Mesendoderm (in vitro differentiated cells): ENCODE measurements around the gene CACTIN.

Experiments used
- DNase-seq: peaks from one replicate; pipeline ENCODE4 v3.0.0; 2013
- H2AK5ac ChIP-seq: 2 replicates; pipeline ENCODE4 v1.6.1; 2013; ENCODE audit warnings: low read length, inconsistent platforms
- H2BK120ac ChIP-seq: 2 replicates; pipeline ENCODE4 v1.6.1; 2013; ENCODE audit warnings: low read depth, mild to moderate bottlenecking, low read length, moderate library complexity, mixed read lengths
- H2BK15ac ChIP-seq: replicated peaks from 2 replicates; pipeline ENCODE4 v1.6.1; 2013; ENCODE audit warnings: low read depth, mild to moderate bottlenecking, moderate library complexity
- H2BK5ac ChIP-seq: 2 replicates; pipeline ENCODE4 v1.6.1; 2013; ENCODE audit warnings: low read length, inconsistent platforms
- H3K18ac ChIP-seq: 2 replicates; pipeline ENCODE4 v1.6.1; 2013; ENCODE audit warnings: mild to moderate bottlenecking, low read length, mixed read lengths
- H3K23ac ChIP-seq: one replicate; pipeline ENCODE4 v1.6.1; 2013; ENCODE audit warnings: low read length
- H3K27ac ChIP-seq: 2 replicates; pipeline ENCODE4 v1.5.1; 2013; ENCODE audit warnings: low read depth, mild to moderate bottlenecking, inconsistent platforms, low read length, moderate library complexity
- H3K27me3 ChIP-seq: 2 replicates; pipeline ENCODE4 v1.6.1; 2013; ENCODE audit warnings: low read length, control low read depth, mild to moderate bottlenecking, inconsistent platforms; ENCODE audit not compliant: insufficient read depth, poor library complexity
- H3K36me3 ChIP-seq: 2 replicates; pipeline ENCODE4 v1.6.1; 2013; ENCODE audit warnings: low read length, inconsistent platforms; ENCODE audit not compliant: control insufficient read depth, insufficient read depth
- H3K4ac ChIP-seq: one replicate; pipeline ENCODE4 v1.6.1; 2013; ENCODE audit warnings: low read depth, mild to moderate bottlenecking, low read length, moderate library complexity
- H3K4me1 ChIP-seq: 2 replicates; pipeline ENCODE4 v1.6.1; 2013; ENCODE audit warnings: low read depth, low read length, inconsistent platforms; ENCODE audit not compliant: control insufficient read depth
- H3K4me2 ChIP-seq: 2 replicates; pipeline ENCODE4 v1.6.1; 2013; ENCODE audit warnings: low read length
- H3K4me3 ChIP-seq: 2 replicates; pipeline ENCODE4 v1.5.1; 2013; ENCODE audit warnings: mild to moderate bottlenecking, low read length
- H3K56ac ChIP-seq: one replicate; pipeline ENCODE4 v1.6.1; 2013; ENCODE audit warnings: low read length
- H3K79me1 ChIP-seq: 2 replicates; pipeline ENCODE4 v1.6.1; 2013; ENCODE audit warnings: low read length, inconsistent platforms
- H3K79me2 ChIP-seq: 2 replicates; pipeline ENCODE4 v1.6.1; 2013; ENCODE audit warnings: mild to moderate bottlenecking, low read length; ENCODE audit not compliant: control insufficient read depth, insufficient read depth
- H3K9ac ChIP-seq: 2 replicates; pipeline ENCODE4 v1.6.1; 2013; ENCODE audit warnings: low read length, inconsistent platforms
- H4K5ac ChIP-seq: one replicate; pipeline ENCODE4 v1.6.1; 2013; ENCODE audit warnings: low read length
- H4K8ac ChIP-seq: one replicate; pipeline ENCODE4 v1.6.1; 2013; ENCODE audit warnings: low read depth, mild to moderate bottlenecking, control low read depth, low read length, moderate library complexity
- WGBS: extraction: QIAGEN DNeasy Blood & Tissue Kit; methylation state at CpG from one replicate; pipeline ENCODE4 v1.1.7; 2013; ENCODE audit warnings: low lambda C conversion rate, missing lambda C conversion rate; ENCODE audit not compliant: insufficient coverage; ENCODE audit errors: extremely low coverage; 5-methylcytosine and 5-hydroxymethylcytosine counted together

Gene CACTIN

DNA sequence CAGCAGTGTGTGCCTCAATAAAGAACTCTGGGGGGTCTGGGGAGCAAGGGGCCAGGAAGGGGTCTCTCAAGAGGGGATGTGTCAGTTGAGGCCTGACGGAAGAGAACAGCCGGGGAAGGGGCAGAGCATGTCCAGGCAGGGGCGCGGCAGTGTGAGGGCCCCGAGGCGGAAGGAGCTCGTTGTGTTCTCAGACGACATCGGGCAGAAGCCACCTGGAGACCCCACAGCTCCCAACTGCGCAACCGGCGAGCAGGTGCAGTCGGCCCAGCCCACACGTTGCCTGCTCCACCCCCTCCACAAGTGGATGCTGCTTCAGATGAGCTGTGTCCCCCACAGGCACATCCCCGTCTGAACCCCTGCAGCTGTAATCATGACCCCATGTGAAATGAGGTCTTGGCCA lies 4.9 kb downstream of the CACTIN start:
- H3K27me3 ChIP-seq, result no peaks in the 10 kb centered on the region
- H3K4me3 ChIP-seq, result no peak overlapping the region
- H3K4me2 ChIP-seq, result no peak overlapping the region
- no peak overlapping the region for H2BK120ac ChIP-seq
- H2BK15ac ChIP-seq, result no peak overlapping the region
- peaks cover 2% of the 10 kb centered on the region for H3K4me1 ChIP-seq
- peaks cover 22% of the 10 kb centered on the region for H3K79me2 ChIP-seq
- H2AK5ac ChIP-seq, result no peak overlapping the region
- peaks cover 11% of the 10 kb centered on the region for H3K79me1 ChIP-seq
- H3K18ac ChIP-seq, result no peak overlapping the region
- no peak overlapping the region for H3K9ac ChIP-seq
- no peak overlapping the region for H3K56ac ChIP-seq
- H4K8ac ChIP-seq, result no peak overlapping the region
- no peak overlapping the region for H4K5ac ChIP-seq
- no peak overlapping the region for H3K27ac ChIP-seq
- no peaks in the 10 kb centered on the region for H3K36me3 ChIP-seq
- WGBS, result no CpG with 5 or more reads among the region's 15 CpGs
- H3K23ac ChIP-seq, result no peak overlapping the region
- no peak for DNase-seq
- no peak overlapping the region for H3K4ac ChIP-seq
- H2BK5ac ChIP-seq, result no peak overlapping the region

- no peak overlapping the region for H2BK15ac ChIP-seq
- no peak overlapping the region for H3K23ac ChIP-seq
- H3K4me1 ChIP-seq, result peaks cover 2% of the 10 kb centered on the region
- no peak overlapping the region for H3K4me3 ChIP-seq
- H3K4me2 ChIP-seq, result no peak overlapping the region
- H4K5ac ChIP-seq, result no peak overlapping the region
- WGBS, result no CpG with 5 or more reads among the region's 24 CpGs
- no peak overlapping the region for H3K27ac ChIP-seq
- no peak overlapping the region for H2AK5ac ChIP-seq
- no peak overlapping the region for H3K18ac ChIP-seq
- no peak for DNase-seq
- H2BK5ac ChIP-seq, result no peak overlapping the region
- H3K9ac ChIP-seq, result no peak overlapping the region
- H3K79me1 ChIP-seq, result peaks cover 9% of the 10 kb centered on the region
- no peaks in the 10 kb centered on the region for H3K36me3 ChIP-seq
- no peak overlapping the region for H3K56ac ChIP-seq
- H3K27me3 ChIP-seq, result no peaks in the 10 kb centered on the region
- no peak overlapping the region for H4K8ac ChIP-seq
- H3K4ac ChIP-seq, result no peak overlapping the region
- H2BK120ac ChIP-seq, result no peak overlapping the region
- peaks cover 17% of the 10 kb centered on the region for H3K79me2 ChIP-seq
Measured at GRCh38 chr19:3620817-3621547, 5.6 kb downstream of the CACTIN start.

- Histone ChIP-seq H3K56ac (no peak overlapping the region), H3K23ac (no peak overlapping the region), H2BK15ac (no peak overlapping the region), H3K4ac (no peak overlapping the region), H3K36me3 (no peaks in the 10 kb centered on the region), H3K4me3 (no peak overlapping the region), H2AK5ac (no peak overlapping the region), H2BK5ac (no peak overlapping the region), H4K5ac (no peak overlapping the region), H3K79me1 (peaks cover 6% of the 10 kb centered on the region), H3K27ac (no peak overlapping the region), H3K79me2 (peaks cover 10% of the 10 kb centered on the region), H4K8ac (no peak overlapping the region), H3K27me3 (no peaks in the 10 kb centered on the region), H2BK120ac (no peak overlapping the region), H3K18ac (no peak overlapping the region), H3K4me2 (no peak overlapping the region), H3K4me1 (no peaks in the 10 kb centered on the region), H3K9ac (no peak overlapping the region)
- no peak for DNase-seq
- WGBS, result no CpG with 5 or more reads among the region's 19 CpGs
Measured at GRCh38 chr19:3620145-3620816, 6.3 kb downstream of the CACTIN start.

DNA sequence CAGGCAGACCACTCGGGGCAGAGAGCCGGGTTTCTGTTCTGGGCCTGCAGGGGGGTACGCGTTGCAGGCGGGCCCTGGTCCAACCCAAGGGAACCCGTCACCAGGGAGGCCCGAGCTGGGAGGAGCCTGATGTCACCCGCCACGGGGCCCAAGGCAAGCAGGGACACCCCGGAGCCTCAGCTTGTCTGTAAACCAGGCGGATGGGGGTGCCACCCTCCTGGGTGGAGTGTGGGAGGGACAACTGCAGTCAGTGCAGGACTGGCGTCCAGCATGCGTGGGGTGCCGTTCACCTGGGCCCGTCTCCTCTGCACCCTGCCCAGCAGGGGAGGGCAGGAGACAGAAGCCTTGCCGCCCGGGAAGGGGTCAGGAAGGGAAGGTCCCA lies 7.0 kb downstream of the CACTIN start:
- Histone ChIP-seq H2BK120ac (no peak overlapping the region), H3K4me2 (no peak overlapping the region), H2BK15ac (no peak overlapping the region), H4K8ac (no peak overlapping the region), H4K5ac (no peak overlapping the region), H3K4me3 (no peak overlapping the region), H2AK5ac (no peak overlapping the region), H3K27ac (no peak overlapping the region), H3K4me1 (no peaks in the 10 kb centered on the region), H3K79me2 (peaks cover 4% of the 10 kb centered on the region), H3K36me3 (no peaks in the 10 kb centered on the region), H3K18ac (no peak overlapping the region), H3K27me3 (no peaks in the 10 kb centered on the region), H3K9ac (no peak overlapping the region), H3K79me1 (peaks cover 4% of the 10 kb centered on the region), H3K4ac (no peak overlapping the region), H3K56ac (no peak overlapping the region), H3K23ac (no peak overlapping the region), H2BK5ac (no peak overlapping the region)
- no peak for DNase-seq
- no CpG with 5 or more reads among the region's 17 CpGs for WGBS

- no peak overlapping the region for H4K5ac ChIP-seq
- H3K9ac ChIP-seq, result no peak overlapping the region
- no peak for DNase-seq
- H2BK120ac ChIP-seq, result no peak overlapping the region
- H3K56ac ChIP-seq, result no peak overlapping the region
- no peak overlapping the region for H3K4me2 ChIP-seq
- H2BK5ac ChIP-seq, result no peak overlapping the region
- no peaks in the 10 kb centered on the region for H3K79me2 ChIP-seq
- no peak overlapping the region for H3K4me3 ChIP-seq
- no peaks in the 10 kb centered on the region for H3K4me1 ChIP-seq
- H3K4ac ChIP-seq, result no peak overlapping the region
- no peaks in the 10 kb centered on the region for H3K79me1 ChIP-seq
- H3K27me3 ChIP-seq, result no peaks in the 10 kb centered on the region
- H3K27ac ChIP-seq, result no peak overlapping the region
- H4K8ac ChIP-seq, result no peak overlapping the region
- no CpG with 5 or more reads among the region's 31 CpGs for WGBS
- no peaks in the 10 kb centered on the region for H3K36me3 ChIP-seq
- no peak overlapping the region for H2BK15ac ChIP-seq
- H3K18ac ChIP-seq, result no peak overlapping the region
- H3K23ac ChIP-seq, result no peak overlapping the region
- no peak overlapping the region for H2AK5ac ChIP-seq
Measured at GRCh38 chr19:3618811-3619630, 7.6 kb downstream of the CACTIN start.
